ENCODE results near the gene KDM4C.

The KDM4C gene

DNA sequence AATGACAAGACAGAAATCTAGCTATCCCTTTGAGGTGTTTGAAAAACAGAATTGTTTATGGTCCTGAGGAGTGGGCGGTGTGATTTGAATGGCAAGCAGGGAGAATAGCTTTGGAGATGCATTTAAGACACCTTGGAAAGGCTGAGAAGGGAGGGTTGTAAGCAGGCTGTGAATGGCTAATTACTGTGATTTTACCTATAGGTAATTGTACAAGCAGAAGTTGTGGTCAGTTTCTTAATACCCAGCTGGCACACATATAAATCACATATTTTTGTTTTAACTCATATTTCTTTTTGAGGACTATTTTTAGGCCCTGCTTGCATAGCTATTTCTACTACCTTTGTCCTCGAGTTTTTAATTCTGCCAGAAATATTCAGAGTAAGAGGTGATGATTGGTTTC, 248.6 kb downstream of the KDM4C start:
- Histone ChIP-seq H3K27me3 (ENCODE audit: control insufficient read depth, insufficient read depth, low read length) (no peaks in the 10 kb centered on the region), H2AFZ (no peak overlapping the region), H3K79me2 (no peaks in the 10 kb centered on the region), H3K36me3 (ENCODE audit: control insufficient read depth, insufficient read depth, low read length) (no peaks in the 10 kb centered on the region), H3K4me3 (ENCODE audit: low read depth, low read length) (no peak overlapping the region), H3K4me2 (ENCODE audit: low read length) (no peak overlapping the region), H3K9me3 (ENCODE audit: control insufficient read depth, low read length) (no peaks in the 10 kb centered on the region), H3K27ac (no peak overlapping the region), H3K9ac (no peak overlapping the region), H3K4me1 (no peaks in the 10 kb centered on the region)
- TF ChIP-seq, protein P1, sequence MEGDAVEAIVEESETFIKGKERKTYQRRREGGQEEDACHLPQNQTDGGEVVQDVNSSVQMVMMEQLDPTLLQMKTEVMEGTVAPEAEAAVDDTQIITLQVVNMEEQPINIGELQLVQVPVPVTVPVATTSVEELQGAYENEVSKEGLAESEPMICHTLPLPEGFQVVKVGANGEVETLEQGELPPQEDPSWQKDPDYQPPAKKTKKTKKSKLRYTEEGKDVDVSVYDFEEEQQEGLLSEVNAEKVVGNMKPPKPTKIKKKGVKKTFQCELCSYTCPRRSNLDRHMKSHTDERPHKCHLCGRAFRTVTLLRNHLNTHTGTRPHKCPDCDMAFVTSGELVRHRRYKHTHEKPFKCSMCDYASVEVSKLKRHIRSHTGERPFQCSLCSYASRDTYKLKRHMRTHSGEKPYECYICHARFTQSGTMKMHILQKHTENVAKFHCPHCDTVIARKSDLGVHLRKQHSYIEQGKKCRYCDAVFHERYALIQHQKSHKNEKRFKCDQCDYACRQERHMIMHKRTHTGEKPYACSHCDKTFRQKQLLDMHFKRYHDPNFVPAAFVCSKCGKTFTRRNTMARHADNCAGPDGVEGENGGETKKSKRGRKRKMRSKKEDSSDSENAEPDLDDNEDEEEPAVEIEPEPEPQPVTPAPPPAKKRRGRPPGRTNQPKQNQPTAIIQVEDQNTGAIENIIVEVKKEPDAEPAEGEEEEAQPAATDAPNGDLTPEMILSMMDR (IDR thresholded peaks at IDR 0.05), result no peak

DNA sequence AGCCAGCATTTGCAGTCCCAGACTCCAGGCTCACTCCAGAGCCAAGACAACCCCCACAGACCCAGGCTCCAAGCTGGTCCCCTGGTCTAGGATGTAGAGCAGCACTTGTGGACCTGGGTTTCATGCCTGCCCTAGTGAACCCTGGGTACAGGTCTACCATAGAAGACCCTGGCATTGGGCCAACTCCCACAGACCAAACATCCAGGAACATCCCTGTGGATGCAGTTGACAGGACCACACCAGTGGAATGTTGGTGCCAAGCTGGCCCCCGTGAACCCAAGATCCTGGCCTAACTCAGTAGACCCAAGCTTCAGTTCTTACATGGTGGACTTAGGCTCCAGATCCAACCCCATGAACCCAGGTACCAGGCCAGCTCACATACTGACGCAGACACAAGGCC, 250.6 kb downstream of the KDM4C start:
- Histone ChIP-seq H2AFZ (no peak overlapping the region), H3K4me1 (no peaks in the 10 kb centered on the region), H3K9me3 (ENCODE audit: control insufficient read depth, low read length) (no peaks in the 10 kb centered on the region), H3K79me2 (no peaks in the 10 kb centered on the region), H3K27me3 (ENCODE audit: control insufficient read depth, insufficient read depth, low read length) (no peaks in the 10 kb centered on the region), H3K27ac (no peak overlapping the region), H3K4me2 (ENCODE audit: low read length) (no peak overlapping the region), H3K9ac (no peak overlapping the region), H3K4me3 (ENCODE audit: low read depth, low read length) (no peak overlapping the region), H3K36me3 (ENCODE audit: control insufficient read depth, insufficient read depth, low read length) (no peaks in the 10 kb centered on the region)
- TF ChIP-seq, protein P1 (IDR thresholded peaks at IDR 0.05), result no peak

DNA sequence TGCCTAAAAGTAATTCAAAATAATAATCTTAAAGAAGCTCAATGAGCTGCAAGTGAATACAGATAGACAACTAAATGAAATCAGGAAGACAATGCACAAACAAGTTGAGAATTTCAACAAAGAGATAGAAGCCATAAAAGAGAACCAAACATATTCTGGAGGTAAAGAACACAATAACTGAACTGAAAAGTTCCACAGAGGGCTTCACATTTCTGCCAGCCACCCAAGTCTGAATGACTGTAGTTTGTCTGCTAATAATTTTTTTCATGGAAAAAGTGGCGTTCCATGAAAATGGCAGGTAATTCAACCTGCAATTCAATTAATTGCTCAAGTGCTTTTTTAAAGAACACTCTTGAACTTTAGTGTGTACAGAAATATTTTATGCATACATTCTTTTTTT, 251.3 kb downstream of the KDM4C start:
- no peak overlapping the region for H3K4me3 ChIP-seq (ENCODE audit: low read depth, low read length)
- no peak overlapping the region for H3K27ac ChIP-seq
- H3K79me2 ChIP-seq, result no peaks in the 10 kb centered on the region
- no peak overlapping the region for H3K9ac ChIP-seq
- no peak overlapping the region for H2AFZ ChIP-seq
- H3K4me2 ChIP-seq (ENCODE audit: low read length), result no peak overlapping the region
- TF ChIP-seq, protein P1 (IDR thresholded peaks at IDR 0.05), result no peak
- H3K27me3 ChIP-seq (ENCODE audit: control insufficient read depth, insufficient read depth, low read length), result no peaks in the 10 kb centered on the region
- H3K36me3 ChIP-seq (ENCODE audit: control insufficient read depth, insufficient read depth, low read length), result no peaks in the 10 kb centered on the region
- no peaks in the 10 kb centered on the region for H3K4me1 ChIP-seq
- no peaks in the 10 kb centered on the region for H3K9me3 ChIP-seq (ENCODE audit: control insufficient read depth, low read length)

DNA sequence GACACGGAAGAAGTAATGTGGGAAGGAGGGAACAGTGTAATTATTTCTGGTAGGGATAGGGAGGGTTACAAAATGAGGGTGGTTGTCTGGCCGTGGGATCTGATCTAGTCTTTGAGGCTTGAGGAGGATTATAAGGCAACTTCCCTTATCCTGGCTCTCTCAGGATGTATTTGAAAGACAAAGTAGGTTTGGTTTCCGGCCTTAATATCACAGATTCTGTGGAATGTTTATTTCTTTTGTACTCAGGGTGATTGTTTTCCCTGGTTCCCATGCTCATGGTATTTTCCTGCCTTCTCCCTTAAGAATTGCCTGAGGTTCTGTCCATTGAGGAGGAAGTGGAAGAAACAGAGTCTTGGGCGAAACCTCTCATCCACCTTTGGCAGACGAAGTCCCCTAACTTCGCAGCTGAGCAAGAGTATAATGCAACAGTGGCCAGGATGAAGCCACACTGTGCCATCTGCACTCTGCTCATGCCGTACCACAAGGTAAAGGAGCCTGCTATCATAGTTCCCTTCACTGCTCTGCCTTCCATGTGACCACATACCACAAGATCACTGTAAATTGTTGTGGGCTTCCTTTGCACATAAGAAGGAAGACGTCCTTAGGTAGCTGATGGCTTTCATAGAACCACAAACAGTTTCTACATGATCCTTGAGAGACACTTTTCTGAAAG, 253.8 kb downstream of the KDM4C start:
- no peaks in the 10 kb centered on the region for H3K36me3 ChIP-seq (ENCODE audit: control insufficient read depth, insufficient read depth, low read length)
- TF ChIP-seq, protein P1 (IDR thresholded peaks at IDR 0.05), result no peak
- no peak overlapping the region for H3K27ac ChIP-seq

DNA sequence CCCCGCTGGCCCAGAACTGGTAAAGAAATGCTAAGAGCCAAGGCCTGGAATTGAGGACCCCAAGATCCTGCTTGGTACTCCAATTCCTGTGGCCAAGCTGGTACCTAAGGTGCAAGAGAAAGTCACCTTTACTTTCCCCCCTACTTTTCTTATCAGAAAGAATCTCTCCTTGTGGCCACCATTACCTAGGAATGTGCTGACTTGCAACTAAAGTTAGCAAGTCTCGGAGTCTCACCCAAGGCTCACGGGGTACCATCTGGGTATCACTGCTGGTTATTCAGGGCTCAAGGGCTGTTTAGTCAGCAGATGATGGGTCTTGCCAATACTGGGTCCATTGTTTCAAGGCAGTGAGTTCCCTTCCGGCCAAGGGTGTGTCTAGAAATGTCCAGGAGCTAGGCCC, 270.2 kb downstream of the KDM4C start:
- TF ChIP-seq, protein P1 (IDR thresholded peaks at IDR 0.05), result no peak
- Histone ChIP-seq H3K4me3 (ENCODE audit: low read depth, low read length) (no peak overlapping the region), H3K4me1 (no peaks in the 10 kb centered on the region), H3K9me3 (ENCODE audit: control insufficient read depth, low read length) (no peaks in the 10 kb centered on the region), H3K79me2 (no peaks in the 10 kb centered on the region), H3K27ac (no peak overlapping the region), H3K27me3 (ENCODE audit: control insufficient read depth, insufficient read depth, low read length) (no peaks in the 10 kb centered on the region), H2AFZ (no peak overlapping the region), H3K36me3 (ENCODE audit: control insufficient read depth, insufficient read depth, low read length) (no peaks in the 10 kb centered on the region), H3K9ac (no peak overlapping the region), H3K4me2 (ENCODE audit: low read length) (no peak overlapping the region)

More for the DNA sequence above, 253.8 kb downstream of the KDM4C start:
- Histone ChIP-seq H2AFZ (no peak overlapping the region), H3K9me3 (ENCODE audit: control insufficient read depth, low read length) (no peaks in the 10 kb centered on the region), H3K4me1 (no peaks in the 10 kb centered on the region), H3K27me3 (ENCODE audit: control insufficient read depth, insufficient read depth, low read length) (no peaks in the 10 kb centered on the region), H3K4me2 (ENCODE audit: low read length) (no peak overlapping the region), H3K9ac (no peak overlapping the region), H3K79me2 (no peaks in the 10 kb centered on the region), H3K4me3 (ENCODE audit: low read depth, low read length) (no peak overlapping the region)

All from parathyroid adenoma (tissue), 2 donors.